Endothelial cell of umbilical vein (primary cell): ENCODE data around the gene GALNT12. TPM values are rescaled to one million over a fixed set of nuclear protein-coding genes. Genes with fewer than 3 reads are reported as not detected.

Experiments
- BruUV-seq: library from RNA; stranded (reverse); fragments of 400-500 nt; replicated peaks from 2 replicates; lab custom pipeline; 2021; lab: Mats Ljungman, UMichigan
- CTCF ChIA-PET: fragments of 300-600, 350-600 bp; sonication (Branson Sonifier 250); formaldehyde crosslinking; loops from one replicate; lab custom pipeline; 2021; ENCODE audit warnings: antibody characterized with exemption, inconsistent platforms; lab: Charles Lee
- POLR2A ChIA-PET: fragments of 300-600, 350-600 bp; sonication (Branson Sonifier 250); formaldehyde crosslinking; loops from one replicate; lab custom pipeline; 2021; ENCODE audit warnings: antibody characterized with exemption, inconsistent platforms; lab: Charles Lee
- DNase-seq: peaks from one replicate; pipeline ENCODE4 v3.0.0-alpha.2; 2011; ENCODE audit warnings: low read depth, low spot score
- FAIRE-seq: peaks from 2 replicates; lab custom pipeline; 2011; peaks lifted over from hg19 to GRCh38; lab: Jason Lieb, UNC
- H2AFZ ChIP-seq: 2 replicates; pipeline ENCODE4 v1.6.0; 2012; ENCODE audit warnings: low read depth, low read length, control low read depth, inconsistent platforms
- H3K27ac ChIP-seq: 2 replicates; pipeline ENCODE4 v1.5.1; 2011; ENCODE audit warnings: low read depth, mild to moderate bottlenecking, control low read depth, low read length, moderate library complexity; ENCODE audit not compliant: insufficient read depth
- H3K27me3 ChIP-seq, 2 experiments: 2 replicates each; pipeline versions ENCODE4 v1.6.0 to v1.6.1; 2011; ENCODE audit warnings: low read length in 2 of 2, mixed read lengths in 1 of 2; ENCODE audit not compliant: control insufficient read depth in 2 of 2, insufficient read depth in 2 of 2
- H3K36me3 ChIP-seq, 2 experiments: 2 replicates in 1 of 2; 3 replicates in 1 of 2; pipeline ENCODE4 v1.5.1; 2011; ENCODE audit warnings: low read length in 2 of 2, mild to moderate bottlenecking in 1 of 2, moderate library complexity in 1 of 2; ENCODE audit not compliant: control insufficient read depth in 2 of 2, insufficient read depth in 2 of 2; ENCODE audit errors: extremely low read depth in 1 of 2
- H3K4me1 ChIP-seq: 3 replicates; pipeline ENCODE4 v1.5.1; 2011; ENCODE audit warnings: mild to moderate bottlenecking, low read length; ENCODE audit not compliant: control insufficient read depth, insufficient read depth; ENCODE audit errors: extremely low read depth
- H3K4me2 ChIP-seq: 2 replicates; pipeline ENCODE4 v1.6.1; 2011; ENCODE audit warnings: low read length, control low read depth, mixed read lengths; ENCODE audit not compliant: insufficient read depth
- H3K4me3 ChIP-seq, 3 experiments: fragments of 200-600 bp in 1 of 3; sonication (generic), shearing (Covaris generic) in 1 of 3; replicated peaks in 1 of 3; 2 replicates each; pipeline ENCODE4 v1.5.1; 2011 to 2016; ENCODE audit warnings: control low read depth in 3 of 3, low read length in 3 of 3, mild to moderate bottlenecking in 2 of 3, inconsistent platforms in 1 of 3, low read depth in 1 of 3, moderate library complexity in 1 of 3; ENCODE audit not compliant: insufficient read depth in 1 of 3
- H3K79me2 ChIP-seq: 2 replicates; pipeline ENCODE4 v1.6.0; 2012; ENCODE audit warnings: low read length, inconsistent platforms; ENCODE audit not compliant: control insufficient read depth, insufficient read depth
- H3K9ac ChIP-seq: replicated peaks from 2 replicates; pipeline ENCODE3; 2011; ENCODE audit warnings: low read length, control low read depth; ENCODE audit not compliant: insufficient read depth; ENCODE audit errors: extremely low read depth
- H3K9me1 ChIP-seq: replicated peaks from 3 replicates; pipeline ENCODE4 v1.6.0; 2011; ENCODE audit warnings: mild to moderate bottlenecking, low read length; ENCODE audit not compliant: control insufficient read depth, insufficient read depth; ENCODE audit errors: extremely low read depth
- H3K9me3 ChIP-seq: replicated peaks from 2 replicates; pipeline ENCODE4 v1.5.1; 2012; ENCODE audit warnings: low read length, inconsistent platforms; ENCODE audit not compliant: control insufficient read depth, insufficient read depth
- H4K20me1 ChIP-seq: replicated peaks from 2 replicates; pipeline ENCODE3; 2011; ENCODE audit warnings: mild to moderate bottlenecking, low read length; ENCODE audit not compliant: control insufficient read depth, insufficient read depth; ENCODE audit errors: extremely low read depth
- EZH2 ChIP-seq: IDR thresholded peaks from 2 replicates; pipeline ENCODE4 v1.6.1; 2012; ENCODE audit warnings: borderline replicate concordance, low read depth, mild to moderate bottlenecking, moderate library complexity, low read length, inconsistent platforms; ENCODE audit not compliant: severe bottlenecking
- FOS ChIP-seq: IDR thresholded peaks from 2 replicates; pipeline ENCODE4 v1.6.1; 2011; ENCODE audit warnings: mild to moderate bottlenecking, low read length, moderate library complexity, borderline replicate concordance; ENCODE audit not compliant: insufficient read depth
- GATA2 ChIP-seq: IDR thresholded peaks from 2 replicates; pipeline ENCODE4 v1.7.0; 2011; ENCODE audit warnings: low read depth, mild to moderate bottlenecking, moderate library complexity, mixed read lengths, low read length; ENCODE audit not compliant: insufficient read length, insufficient read depth
- JUN ChIP-seq: IDR thresholded peaks from 2 replicates; pipeline ENCODE4 v1.6.1; 2011; ENCODE audit warnings: borderline replicate concordance, low read depth; ENCODE audit not compliant: insufficient read length, insufficient read depth
- MAX ChIP-seq: IDR thresholded peaks from 2 replicates; pipeline ENCODE4 v1.6.1; 2011; ENCODE audit not compliant: insufficient read depth, insufficient read length
- MYC ChIP-seq: IDR thresholded peaks from one replicate; pipeline ENCODE4 v1.6.1; 2011; ENCODE audit warnings: mild to moderate bottlenecking, low read depth, low read length
- POLR2A ChIP-seq: IDR thresholded peaks from 2 replicates; pipeline ENCODE4 v1.6.1; 2012; ENCODE audit warnings: low read depth, mild to moderate bottlenecking, control low read depth, low read length
- POLR2AphosphoS5 ChIP-seq: IDR thresholded peaks from 2 replicates; pipeline ENCODE4 v1.6.1; 2012; ENCODE audit warnings: low read depth, mild to moderate bottlenecking, control low read depth, low read length, moderate library complexity; ENCODE audit not compliant: insufficient read depth
- dilution Hi-C: fragments of 300-500 bp; cut with MboI; formaldehyde crosslinking; loops from one replicate; pipeline ENCODE4 v1.15.0; 2019; ENCODE audit warnings: low sequenced_read_pairs; ENCODE audit not compliant: extremely low pct_ligation_motif_present
- intact Hi-C: fragments of 100-400 bp; cut with micrococcal nuclease; formaldehyde crosslinking; loops from one replicate; pipeline ENCODE4 v1.10.0; 2022
- polyA plus RNA-seq, 4 experiments: library from polyadenylated mRNA; depleted of rRNA in 3 of 4; stranded (reverse) in 3 of 4; unstranded in 1 of 4; fragments of >200 nt; gene quantifications; 2 replicates each; pipeline versions ENCODE4 v1.2.1 to v1.2.3, GENCODE V29; 2011 to 2012; ENCODE audit warnings: missing spikeins in 1 of 4
- total RNA-seq: library from RNA; stranded (reverse); gene quantifications from 2 replicates; pipeline ENCODE4 v1.2.3, GENCODE V29; 2021
- TF ChIP-seq, protein P1 (sequence below), 2 donors: IDR thresholded peaks; 1 replicate in 1 of 2; 2 replicates in 1 of 2; pipeline ENCODE4 v1.5.1; 2011; ENCODE audit warnings: low read length in 2 of 2, mild to moderate bottlenecking in 2 of 2, moderate library complexity in 2 of 2, control low read depth in 1 of 2, inconsistent platforms in 1 of 2, low read depth in 1 of 2; ENCODE audit not compliant: insufficient read depth in 1 of 2; ENCODE audit errors: extremely low read depth in 1 of 2

GALNT12 gene
- total and polyA plus RNA-seq, 2 donors (not counting 3 experiments of a cell fraction or from before 2014, with no cell fraction given): 0.26 to 0.44 TPM

DNA sequence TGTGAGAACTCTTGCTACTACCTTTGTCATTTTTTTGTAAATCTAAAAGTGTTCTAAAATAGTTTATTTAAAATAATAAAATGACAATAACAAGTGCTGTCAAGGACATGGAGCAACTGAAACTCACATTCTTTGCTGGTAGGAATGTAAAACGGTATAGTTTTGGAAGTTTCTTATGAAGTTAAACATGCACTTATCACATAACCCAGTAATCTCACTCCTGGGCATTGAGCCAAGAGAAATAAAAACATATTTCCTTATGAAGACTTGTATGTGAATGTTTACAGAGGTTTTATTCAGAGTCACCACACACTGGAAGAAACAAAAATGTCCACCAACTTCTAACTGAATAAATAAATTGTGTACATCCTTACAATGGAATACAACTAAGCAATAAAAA, 90.3 kb downstream of the GALNT12 start:
- Histone ChIP-seq H3K27me3 (peaks cover 4% of the 10 kb centered on the region in 2 experiments), H4K20me1 (no peaks in the 10 kb centered on the region), H3K9me3 (no peaks in the 10 kb centered on the region), H3K36me3 (no peaks in the 10 kb centered on the region), H3K4me3 (no peak overlapping the region), H3K4me2 (no peak overlapping the region), H2AFZ (no peak overlapping the region), H3K9ac (no peak overlapping the region), H3K9me1 (no peaks in the 10 kb centered on the region), H3K27ac (no peak overlapping the region), H3K4me1 (no peaks in the 10 kb centered on the region), H3K79me2 (no peaks in the 10 kb centered on the region)
- DNase-seq (peak; percentile 27), FAIRE-seq (no peak)
- ChIA-PET CTCF (interaction anchor here (0.6 kb wide), 1 partner anchor 1325 kb away, joined by 3 read pairs; no protein-coding TSS in a partner anchor), POLR2A (no interaction called here)
- dilution Hi-C loops (no loop called here), intact Hi-C loops (no loop called here)
- BruUV-seq: no TSS peak
- TF ChIP-seq EZH2 (no peak), POLR2AphosphoS5 (no peak), MAX (no peak), FOS (no peak), GATA2 (no peak), JUN (no peak), MYC (no peak), POLR2A (no peak)
- TF ChIP-seq, protein P1, sequence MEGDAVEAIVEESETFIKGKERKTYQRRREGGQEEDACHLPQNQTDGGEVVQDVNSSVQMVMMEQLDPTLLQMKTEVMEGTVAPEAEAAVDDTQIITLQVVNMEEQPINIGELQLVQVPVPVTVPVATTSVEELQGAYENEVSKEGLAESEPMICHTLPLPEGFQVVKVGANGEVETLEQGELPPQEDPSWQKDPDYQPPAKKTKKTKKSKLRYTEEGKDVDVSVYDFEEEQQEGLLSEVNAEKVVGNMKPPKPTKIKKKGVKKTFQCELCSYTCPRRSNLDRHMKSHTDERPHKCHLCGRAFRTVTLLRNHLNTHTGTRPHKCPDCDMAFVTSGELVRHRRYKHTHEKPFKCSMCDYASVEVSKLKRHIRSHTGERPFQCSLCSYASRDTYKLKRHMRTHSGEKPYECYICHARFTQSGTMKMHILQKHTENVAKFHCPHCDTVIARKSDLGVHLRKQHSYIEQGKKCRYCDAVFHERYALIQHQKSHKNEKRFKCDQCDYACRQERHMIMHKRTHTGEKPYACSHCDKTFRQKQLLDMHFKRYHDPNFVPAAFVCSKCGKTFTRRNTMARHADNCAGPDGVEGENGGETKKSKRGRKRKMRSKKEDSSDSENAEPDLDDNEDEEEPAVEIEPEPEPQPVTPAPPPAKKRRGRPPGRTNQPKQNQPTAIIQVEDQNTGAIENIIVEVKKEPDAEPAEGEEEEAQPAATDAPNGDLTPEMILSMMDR (IDR thresholded peaks at IDR 0.05; ENCODE audit: extremely low read depth in 1 of 2, insufficient read depth in 1 of 2, low read depth in 1 of 2, low read length in 2 of 2): no peak
